RWPE2 (cell line): ENCODE data around the gene CES1.
A peak's percentile ranks its signal among the peaks of the same experiment; 100 is the strongest.
"Not testable (repeated sequence)": the region's sequence is repeated elsewhere in the genome, so short reads cannot be mapped to it uniquely, and the experiment has no call there.

Experiments used
- ATAC-seq: fragments of 200-7000 bp; cut with Tn5 transposase; 3 replicates; pipeline ENCODE4 v1.9.1; 2021; ENCODE audit warnings: low read depth
- DNase-seq: peaks from one replicate; pipeline ENCODE4 v3.0.0-alpha.2; 2020; ENCODE audit warnings: low spot score
- H3K27ac ChIP-seq: fragments of 450-650 bp; 2 replicates; pipeline ENCODE4 v1.5.1; 2017; ENCODE audit warnings: mild to moderate bottlenecking; ENCODE audit not compliant: poor library complexity, severe bottlenecking
- H3K27me3 ChIP-seq: fragments of 250-450 bp; sonication (Bioruptor Pico); 2 replicates; pipeline ENCODE4 v1.5.1; 2021; ENCODE audit warnings: mild to moderate bottlenecking, moderate library complexity; ENCODE audit not compliant: insufficient read depth, poor library complexity, severe bottlenecking
- H3K36me3 ChIP-seq: fragments of 250-450 bp; sonication (Bioruptor Pico); 2 replicates; pipeline ENCODE4 v1.5.1; 2020; ENCODE audit warnings: low read depth, mild to moderate bottlenecking, moderate library complexity
- H3K4me1 ChIP-seq: fragments of 250-450 bp; sonication (Bioruptor Pico); 2 replicates; pipeline ENCODE4 v1.5.1; 2021; ENCODE audit warnings: mild to moderate bottlenecking, moderate library complexity; ENCODE audit not compliant: insufficient read depth, poor library complexity, severe bottlenecking
- H3K4me3 ChIP-seq: fragments of 250-450 bp; sonication (Bioruptor Pico); 2 replicates; pipeline ENCODE4 v1.5.1; 2021; ENCODE audit warnings: mild to moderate bottlenecking, moderate library complexity; ENCODE audit not compliant: severe bottlenecking
- H3K9me3 ChIP-seq: fragments of 250-450 bp; sonication (Bioruptor Pico); 2 replicates; pipeline ENCODE4 v1.5.1; 2021; ENCODE audit warnings: mild to moderate bottlenecking, moderate library complexity; ENCODE audit not compliant: severe bottlenecking
- TF ChIP-seq, protein P1 (sequence below): fragments of 450-650 bp; IDR thresholded peaks from one replicate; pipeline ENCODE4 v1.5.1; 2017; ENCODE audit warnings: mild to moderate bottlenecking, moderate library complexity; ENCODE audit not compliant: poor library complexity, severe bottlenecking

Gene CES1

DNA sequence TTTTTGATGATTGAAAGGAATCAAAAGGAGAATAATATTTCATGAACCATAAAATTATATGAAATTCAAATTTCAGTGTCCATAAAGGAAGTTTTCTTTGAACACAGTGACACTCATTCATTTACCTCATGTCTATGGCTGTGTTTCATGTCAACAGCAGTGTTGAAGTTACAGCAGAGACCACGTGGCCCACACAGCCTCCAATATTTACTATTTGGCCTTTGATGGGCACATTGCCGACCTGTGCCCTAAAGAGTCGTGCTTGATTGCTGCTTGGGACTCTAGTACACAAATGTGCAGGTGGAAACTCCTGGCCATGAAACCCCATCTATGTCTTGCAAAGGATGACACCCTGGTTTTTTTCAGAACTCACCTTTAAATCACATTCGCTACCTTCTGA lies 57.0 kb downstream of the CES1 start:
- TF ChIP-seq, protein P1, sequence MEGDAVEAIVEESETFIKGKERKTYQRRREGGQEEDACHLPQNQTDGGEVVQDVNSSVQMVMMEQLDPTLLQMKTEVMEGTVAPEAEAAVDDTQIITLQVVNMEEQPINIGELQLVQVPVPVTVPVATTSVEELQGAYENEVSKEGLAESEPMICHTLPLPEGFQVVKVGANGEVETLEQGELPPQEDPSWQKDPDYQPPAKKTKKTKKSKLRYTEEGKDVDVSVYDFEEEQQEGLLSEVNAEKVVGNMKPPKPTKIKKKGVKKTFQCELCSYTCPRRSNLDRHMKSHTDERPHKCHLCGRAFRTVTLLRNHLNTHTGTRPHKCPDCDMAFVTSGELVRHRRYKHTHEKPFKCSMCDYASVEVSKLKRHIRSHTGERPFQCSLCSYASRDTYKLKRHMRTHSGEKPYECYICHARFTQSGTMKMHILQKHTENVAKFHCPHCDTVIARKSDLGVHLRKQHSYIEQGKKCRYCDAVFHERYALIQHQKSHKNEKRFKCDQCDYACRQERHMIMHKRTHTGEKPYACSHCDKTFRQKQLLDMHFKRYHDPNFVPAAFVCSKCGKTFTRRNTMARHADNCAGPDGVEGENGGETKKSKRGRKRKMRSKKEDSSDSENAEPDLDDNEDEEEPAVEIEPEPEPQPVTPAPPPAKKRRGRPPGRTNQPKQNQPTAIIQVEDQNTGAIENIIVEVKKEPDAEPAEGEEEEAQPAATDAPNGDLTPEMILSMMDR: no peak
- no peaks in the 10 kb centered on the region for H3K9me3 ChIP-seq
- ATAC-seq: no peak

DNA sequence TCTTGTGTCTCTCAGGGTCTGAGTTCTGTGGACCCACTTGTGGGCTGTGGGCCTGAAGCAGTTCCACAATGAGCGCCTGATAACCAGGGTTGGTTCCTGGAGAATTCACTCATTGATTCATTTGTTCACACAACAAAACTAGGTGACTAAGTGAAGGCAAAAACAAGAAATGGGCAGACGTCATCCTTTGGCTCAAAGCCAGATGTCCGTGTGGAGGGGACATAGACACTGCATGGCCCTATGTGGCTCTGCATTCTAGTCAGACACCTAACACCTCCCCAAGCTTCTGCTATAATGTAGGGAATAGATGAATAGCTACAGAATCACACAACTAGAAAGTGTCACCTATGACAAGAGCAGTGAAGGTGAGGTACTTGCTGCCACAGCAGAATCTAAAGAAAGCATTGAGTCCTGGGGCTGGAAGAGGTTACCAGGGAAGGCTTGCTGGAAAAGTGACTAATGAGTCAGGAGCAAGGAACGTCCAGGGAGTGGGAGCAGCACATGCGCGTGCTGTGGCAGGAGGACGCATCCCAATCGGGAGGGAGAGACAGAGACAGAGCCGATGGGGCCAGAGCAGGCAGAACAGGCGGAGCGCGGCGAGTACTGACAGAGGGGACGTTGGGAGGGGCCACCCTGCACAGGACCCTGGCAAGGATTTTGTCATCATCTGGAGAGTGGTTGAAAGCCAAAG lies 58.9 kb downstream of the CES1 start:
- Histone ChIP-seq H3K27me3 (no peaks in the 10 kb centered on the region), H3K4me1 (peaks cover 6% of the 10 kb centered on the region), H3K4me3 (no peak overlapping the region), H3K9me3 (no peaks in the 10 kb centered on the region), H3K36me3 (no peaks in the 10 kb centered on the region), H3K27ac (peak overlapping the region; percentile 11)
- TF ChIP-seq, protein P1: no peak
- DNase-seq (peak; percentile 78), ATAC-seq (peak; percentile 98)

More for the DNA sequence above, 57.0 kb downstream of the CES1 start:
- Histone ChIP-seq H3K27me3 (no peaks in the 10 kb centered on the region), H3K36me3 (no peaks in the 10 kb centered on the region), H3K27ac (no peak overlapping the region), H3K4me1 (peaks cover 6% of the 10 kb centered on the region), H3K4me3 (no peak overlapping the region)
- DNase-seq: no peak

DNA sequence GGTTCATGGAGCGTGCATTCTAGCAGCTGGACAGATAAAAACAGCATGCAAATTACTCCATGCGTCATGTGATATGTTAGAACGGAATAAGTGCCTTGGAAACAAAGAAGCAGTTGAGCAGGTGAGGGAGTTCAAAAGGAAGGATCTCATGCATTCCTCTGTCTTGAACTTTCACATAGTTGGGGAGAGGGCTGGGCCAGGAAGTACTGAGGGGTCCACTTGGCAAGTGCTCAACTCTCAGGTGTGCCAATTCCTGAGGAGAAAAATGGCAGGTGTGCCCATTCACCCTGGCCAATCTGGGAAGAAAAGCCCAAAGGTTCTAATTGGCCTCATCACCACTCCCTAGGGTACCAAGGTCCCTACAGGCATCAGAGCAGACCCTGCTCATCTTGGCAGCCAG lies 67.7 kb downstream of the CES1 start:
- Histone ChIP-seq H3K4me3 (no peak overlapping the region), H3K4me1 (no peaks in the 10 kb centered on the region), H3K9me3 (no peaks in the 10 kb centered on the region), H3K36me3 (no peaks in the 10 kb centered on the region), H3K27ac (no peak overlapping the region), H3K27me3 (no peaks in the 10 kb centered on the region)
- TF ChIP-seq, protein P1: no peak
- DNase-seq (no peak), ATAC-seq (no peak)

DNA sequence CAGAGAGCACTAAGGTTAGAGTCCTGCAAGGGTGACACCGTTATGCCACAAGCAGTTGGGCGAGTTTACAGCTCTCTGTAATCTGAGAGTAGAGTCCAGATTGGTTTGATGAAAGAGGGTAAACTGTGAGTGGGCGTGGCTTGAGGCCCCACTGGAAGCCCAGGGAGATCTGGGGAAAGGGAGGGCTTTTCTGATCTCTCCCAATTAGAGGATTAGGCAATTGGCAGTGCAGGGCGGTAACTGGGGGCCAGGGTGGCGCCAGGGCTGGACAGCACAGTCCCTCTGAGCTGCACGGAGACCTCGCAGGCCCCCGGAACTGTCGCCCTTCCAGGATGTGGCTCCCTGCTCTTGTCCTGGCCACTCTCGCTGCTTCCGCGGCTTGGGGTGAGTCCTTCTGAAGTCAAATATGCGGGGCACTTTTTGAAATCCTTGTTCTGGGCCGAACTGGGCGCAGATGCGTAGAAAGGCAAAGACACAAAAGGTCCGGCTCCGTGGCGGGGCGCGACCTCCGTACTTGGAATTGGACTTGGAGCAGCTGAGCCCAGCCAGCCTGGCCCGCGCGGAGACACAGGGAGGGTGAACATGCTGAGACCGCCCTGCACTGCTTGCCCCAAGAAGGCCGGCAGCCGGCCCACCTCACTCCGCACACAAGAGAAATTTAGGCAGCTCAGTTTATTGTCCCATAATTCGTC lies 72.4 kb downstream of the CES1 start:
- TF ChIP-seq, protein P1: no peak
- Histone ChIP-seq H3K4me3 (no peak overlapping the region), H3K27ac (no peak overlapping the region), H3K9me3 (no peaks in the 10 kb centered on the region), H3K4me1 (no peaks in the 10 kb centered on the region), H3K36me3 (no peaks in the 10 kb centered on the region), H3K27me3 (no peaks in the 10 kb centered on the region)
- DNase-seq: no peak
- no peak for ATAC-seq

DNA sequence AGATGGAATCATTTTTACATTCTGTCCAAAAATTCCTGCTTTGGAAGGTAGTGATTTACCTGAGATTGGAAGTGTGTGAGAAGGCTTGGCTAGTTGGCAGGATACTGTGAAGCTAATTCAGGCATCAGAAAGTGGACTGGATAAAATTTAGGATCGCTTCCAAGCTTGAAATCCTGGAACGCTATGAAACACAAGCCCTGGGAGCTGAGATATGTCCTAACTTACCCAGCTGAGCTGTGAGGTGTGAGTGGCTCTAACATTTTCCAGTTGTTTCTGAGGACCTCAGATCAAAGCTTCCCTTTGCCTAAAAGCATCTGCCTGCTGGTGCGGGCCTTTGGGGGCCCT lies 73.0 kb downstream of the CES1 start:
- not testable (repeated sequence) for H3K27ac ChIP-seq, DNase-seq, H3K36me3 ChIP-seq, H3K27me3 ChIP-seq, ATAC-seq, H3K4me1 ChIP-seq, H3K4me3 ChIP-seq, H3K9me3 ChIP-seq

DNA sequence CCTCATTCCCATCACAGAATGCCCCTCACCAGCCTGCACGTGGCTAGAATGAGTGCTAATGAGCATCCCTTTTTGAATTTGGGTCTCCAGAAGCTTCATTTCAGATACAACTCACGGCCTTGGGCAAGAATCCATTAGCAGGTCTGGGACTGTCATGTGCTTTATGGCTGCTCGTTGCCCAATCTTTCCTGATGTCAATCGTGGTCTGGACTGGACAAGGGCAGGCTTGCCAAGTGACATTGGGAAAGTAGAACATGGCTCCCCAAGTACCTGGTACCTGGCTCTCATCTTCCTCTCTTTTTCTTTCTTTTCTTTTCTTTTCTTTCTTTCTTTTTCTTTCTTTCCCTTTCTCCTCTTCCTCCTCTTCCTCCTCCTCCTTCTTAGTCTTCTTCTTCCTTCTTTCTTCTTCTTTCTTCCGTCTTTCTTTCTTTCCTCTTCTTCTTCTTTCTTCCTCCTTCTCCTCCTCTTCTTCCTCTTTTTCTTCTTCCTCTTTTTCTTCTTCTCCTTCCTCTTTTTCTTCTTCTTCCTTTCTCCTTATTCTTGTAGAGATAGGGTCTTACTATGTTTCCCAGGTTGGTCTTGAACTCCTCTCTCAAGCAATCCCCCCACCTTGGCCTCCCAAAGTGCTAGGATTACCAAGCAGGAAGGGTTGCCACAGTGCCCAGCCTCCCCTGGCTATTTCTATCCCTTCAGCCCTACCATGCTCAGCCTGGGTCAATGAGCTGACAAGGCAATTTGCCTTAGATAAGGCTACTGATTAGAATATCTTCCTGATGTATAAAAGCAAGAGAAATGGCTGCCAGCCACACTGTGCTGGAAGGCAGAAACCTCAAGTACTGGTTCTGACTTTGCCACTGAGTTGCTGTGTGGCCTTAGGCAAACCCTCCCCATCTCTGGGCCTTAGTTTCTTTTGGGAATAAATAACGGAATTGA lies 75.0 kb downstream of the CES1 start:
- not testable (repeated sequence) for DNase-seq, H3K4me3 ChIP-seq, H3K36me3 ChIP-seq, ATAC-seq, H3K27ac ChIP-seq, H3K27me3 ChIP-seq, H3K9me3 ChIP-seq, H3K4me1 ChIP-seq
